HG02852 (cell line): Measurements from ENCODE around the gene VMP1.
"Not testable (repeated sequence)": the region's sequence is repeated elsewhere in the genome, so short reads cannot be mapped to it uniquely, and the experiment has no call there.

Experiments
- ATAC-seq: cut with Tn5 transposase; IDR thresholded peaks from one replicate; pipeline ENCODE4 v1.9.1; 2021; ENCODE audit warnings: mild to moderate bottlenecking, moderate library complexity; ENCODE audit not compliant: unreplicated experiment

Gene VMP1

DNA sequence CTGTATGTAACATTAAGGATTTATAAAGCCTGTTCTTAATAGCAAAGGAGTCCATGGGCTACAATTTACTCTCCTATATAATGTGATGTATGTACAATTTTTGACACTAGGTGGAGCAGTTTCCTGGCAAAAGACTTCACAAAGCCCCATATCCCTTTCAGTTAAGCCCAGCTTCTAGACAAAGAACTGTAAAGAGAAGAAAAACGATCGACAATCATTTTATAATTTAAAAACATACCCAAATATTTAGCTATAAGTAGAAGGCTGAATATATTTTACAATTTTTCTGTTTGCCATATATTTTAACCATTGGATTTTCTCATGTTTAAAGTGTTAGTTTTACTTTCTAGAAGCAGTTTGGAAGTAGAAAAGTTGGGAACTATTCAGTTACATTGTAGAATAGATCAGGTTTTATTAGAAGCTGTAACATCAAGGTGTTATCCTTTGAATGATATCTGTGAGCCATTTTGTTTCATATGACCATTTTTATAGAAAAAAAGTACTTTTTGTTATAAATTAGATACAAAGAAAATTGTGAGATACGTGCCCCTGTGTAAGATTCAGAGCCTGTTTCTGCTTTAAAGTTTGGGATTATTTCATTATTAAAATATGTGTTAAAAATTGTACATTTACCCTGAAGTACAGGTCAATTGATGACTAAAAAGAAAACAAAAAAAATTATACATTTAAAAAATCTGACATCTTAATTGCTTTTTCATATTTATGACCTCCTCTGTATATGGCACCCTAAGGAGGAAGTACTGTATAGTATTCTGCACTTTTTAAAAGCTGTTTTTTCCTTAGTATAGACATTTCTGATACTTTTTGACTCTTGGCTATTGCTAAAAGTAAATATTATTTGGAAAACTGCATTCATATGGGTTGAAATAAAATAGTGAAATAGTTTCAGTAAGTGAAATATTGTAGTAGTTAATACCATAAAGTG lies 46.3 kb downstream of the VMP1 start:
- no peak for ATAC-seq

DNA sequence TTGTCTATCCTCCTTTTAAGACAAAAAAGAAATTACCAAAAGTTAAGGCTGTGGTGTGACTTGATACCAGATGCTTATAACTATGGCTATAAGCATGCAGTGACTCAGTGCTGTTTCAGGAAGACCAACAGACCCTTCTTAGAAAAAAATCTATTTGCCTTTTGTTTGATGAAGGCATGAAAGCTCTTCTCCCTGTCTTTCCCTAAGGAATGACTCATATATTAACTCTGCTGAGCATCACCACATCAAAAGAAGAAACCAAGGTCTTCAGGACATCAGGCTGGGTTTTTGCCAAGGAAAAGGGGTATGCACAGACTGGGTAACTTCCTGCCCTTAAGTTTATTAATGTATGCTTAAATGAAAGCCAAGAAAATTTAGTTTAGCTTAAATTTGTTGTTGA lies 47.1 kb downstream of the VMP1 start:
- no peak for ATAC-seq

DNA sequence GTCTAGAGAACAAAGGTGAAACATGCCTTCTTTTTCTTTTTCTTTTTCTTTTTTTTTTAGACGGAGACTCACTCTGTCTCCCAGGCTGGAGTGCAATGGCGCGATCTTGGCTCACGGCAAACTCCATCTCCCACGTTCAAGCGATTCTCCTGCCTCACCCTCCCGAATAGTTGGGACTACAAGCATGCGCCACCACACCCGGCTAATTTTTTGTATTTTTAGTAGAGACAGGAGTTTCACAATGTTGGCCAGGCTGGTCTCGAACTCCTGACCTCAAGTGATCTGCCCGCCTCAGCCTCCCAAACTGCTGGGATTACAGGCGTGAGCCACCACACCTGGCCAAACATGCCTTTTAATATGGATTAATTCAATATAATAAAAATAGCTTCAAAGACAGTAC lies 47.6 kb downstream of the VMP1 start:
- not testable (repeated sequence) for ATAC-seq

DNA sequence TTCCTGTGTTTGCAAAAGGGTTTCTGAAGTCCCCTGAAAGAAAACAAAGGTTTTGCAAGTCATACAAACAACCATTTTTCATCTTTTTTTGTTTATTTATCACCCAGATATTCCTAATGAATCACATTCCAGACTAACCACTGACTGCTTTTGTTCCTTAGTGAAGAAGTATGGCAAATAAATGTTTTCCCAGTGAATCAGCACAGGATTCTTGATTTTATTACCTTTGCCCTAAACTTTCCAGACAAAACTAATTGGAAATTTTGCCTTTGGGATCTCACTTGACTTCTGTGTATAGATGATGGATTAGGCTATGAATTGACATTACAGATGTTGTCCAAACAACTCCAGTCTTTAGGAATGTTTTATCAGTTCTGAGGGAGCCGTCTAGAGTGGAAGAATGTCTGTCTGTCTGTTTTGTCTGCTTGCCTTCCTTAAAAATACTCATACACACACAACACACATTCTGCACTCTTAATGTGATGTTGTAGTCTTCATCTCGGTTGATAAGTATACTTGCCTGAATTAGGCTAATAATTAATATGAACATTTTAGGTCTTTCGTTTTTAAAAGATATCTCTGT lies 48.9 kb downstream of the VMP1 start:
- no peak for ATAC-seq

DNA sequence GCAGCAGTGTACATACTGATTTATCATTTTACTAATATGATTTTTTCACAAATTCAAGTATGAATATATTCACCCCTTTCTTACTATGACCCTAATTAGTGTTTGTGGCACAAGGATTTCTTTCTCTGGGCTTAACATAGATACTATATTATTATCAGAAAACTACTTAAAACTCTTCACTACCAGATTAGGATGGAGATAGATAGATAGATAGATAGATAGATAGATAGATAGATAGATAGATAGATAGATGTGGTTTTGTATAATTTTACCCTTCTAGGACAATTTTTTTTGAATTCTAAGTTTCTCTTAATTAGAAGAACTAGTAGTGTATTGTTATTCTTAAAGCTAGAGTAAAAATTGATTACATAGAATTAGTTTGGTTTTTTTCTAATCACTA lies 49.6 kb downstream of the VMP1 start:
- ATAC-seq: no peak

DNA sequence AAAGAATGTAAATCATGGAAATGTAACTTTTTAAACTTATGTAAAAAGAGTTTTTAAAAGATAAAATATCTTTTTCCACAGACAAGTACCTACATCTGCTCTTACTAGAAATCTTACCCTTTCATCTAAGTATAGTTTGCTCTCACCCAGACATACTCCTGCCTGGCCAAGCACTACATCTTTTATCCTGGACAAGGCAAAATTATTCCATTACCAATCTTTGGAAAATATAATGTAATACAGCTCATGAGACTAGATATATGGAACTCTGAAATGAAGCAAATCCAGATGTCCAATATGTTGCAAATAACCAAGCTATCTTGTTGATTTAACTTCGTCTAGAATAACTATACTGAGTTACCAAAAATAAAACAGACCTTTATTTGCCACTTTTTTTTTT lies 50.0 kb downstream of the VMP1 start:
- ATAC-seq: no peak

DNA sequence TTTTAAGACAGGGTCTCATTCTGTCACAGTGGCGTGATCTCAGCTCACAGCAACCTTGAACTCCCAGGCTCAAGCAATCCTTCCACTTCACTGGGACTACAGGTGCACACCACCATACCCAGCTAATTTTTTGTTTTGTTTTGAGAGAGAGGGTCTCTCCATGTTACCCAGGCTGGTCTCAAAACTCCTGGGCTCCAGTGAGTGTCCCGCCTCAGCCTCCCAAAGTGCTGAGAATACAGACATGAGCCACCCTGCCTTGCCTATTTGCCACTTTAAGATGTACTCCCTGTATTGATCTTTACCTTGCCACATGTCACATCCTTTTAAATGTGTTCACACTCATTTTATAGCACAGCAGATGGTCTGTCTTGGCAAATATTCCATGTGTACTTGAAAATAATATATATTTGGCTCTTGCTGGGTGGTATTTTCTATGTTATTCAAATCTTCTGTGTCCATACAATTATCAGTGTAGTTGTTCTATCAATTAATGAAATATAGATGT lies 50.5 kb downstream of the VMP1 start:
- no peak for ATAC-seq

DNA sequence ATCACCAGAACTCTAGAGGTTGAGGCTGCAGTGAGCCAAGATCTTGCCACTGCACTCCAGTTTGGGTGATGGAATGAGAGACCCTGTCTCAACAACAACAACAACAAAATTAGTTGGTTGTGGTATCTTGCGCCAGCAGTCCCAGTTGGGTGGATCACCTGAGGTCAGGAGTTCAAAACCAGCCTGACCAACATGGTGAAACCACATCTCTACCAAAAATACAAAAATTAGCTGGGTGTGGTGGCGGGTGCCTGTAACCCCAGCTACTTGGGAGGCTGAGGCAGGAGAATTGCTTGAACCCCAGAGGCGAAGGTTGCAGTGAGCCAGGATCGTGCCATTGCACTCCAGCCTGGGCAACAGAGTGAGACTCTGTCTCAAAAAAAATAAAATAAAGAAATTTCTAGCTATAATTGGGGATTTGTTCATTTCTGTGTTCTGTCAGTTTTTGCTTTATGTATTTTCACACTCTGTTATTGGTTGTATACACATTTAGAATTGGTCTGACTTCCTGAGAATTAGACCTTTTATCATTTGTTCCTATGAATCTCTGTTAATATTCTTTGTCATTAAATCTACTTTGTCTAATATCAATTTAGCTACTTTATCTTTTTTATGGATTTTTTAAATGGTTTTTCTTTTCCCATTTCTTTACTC lies 51.7 kb downstream of the VMP1 start:
- not testable (repeated sequence) for ATAC-seq

DNA sequence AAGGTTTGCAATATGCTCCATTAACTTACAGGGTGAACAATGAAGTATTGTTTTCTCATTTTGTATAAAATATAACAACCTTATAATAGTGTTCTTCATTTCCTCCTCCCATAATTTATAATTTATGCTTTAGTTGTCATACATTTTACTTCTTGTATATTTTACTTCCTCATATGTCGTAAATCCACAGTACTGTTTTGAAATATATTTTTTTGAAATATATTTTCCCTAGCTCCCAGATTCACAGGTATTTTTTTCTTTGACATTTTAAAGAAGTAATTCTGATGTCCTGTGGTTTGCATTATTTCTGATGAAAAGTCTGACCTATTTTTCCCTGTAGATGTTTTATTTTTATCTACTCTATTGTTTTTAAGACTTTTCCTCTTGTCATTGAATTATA lies 52.7 kb downstream of the VMP1 start:
- no peak for ATAC-seq

DNA sequence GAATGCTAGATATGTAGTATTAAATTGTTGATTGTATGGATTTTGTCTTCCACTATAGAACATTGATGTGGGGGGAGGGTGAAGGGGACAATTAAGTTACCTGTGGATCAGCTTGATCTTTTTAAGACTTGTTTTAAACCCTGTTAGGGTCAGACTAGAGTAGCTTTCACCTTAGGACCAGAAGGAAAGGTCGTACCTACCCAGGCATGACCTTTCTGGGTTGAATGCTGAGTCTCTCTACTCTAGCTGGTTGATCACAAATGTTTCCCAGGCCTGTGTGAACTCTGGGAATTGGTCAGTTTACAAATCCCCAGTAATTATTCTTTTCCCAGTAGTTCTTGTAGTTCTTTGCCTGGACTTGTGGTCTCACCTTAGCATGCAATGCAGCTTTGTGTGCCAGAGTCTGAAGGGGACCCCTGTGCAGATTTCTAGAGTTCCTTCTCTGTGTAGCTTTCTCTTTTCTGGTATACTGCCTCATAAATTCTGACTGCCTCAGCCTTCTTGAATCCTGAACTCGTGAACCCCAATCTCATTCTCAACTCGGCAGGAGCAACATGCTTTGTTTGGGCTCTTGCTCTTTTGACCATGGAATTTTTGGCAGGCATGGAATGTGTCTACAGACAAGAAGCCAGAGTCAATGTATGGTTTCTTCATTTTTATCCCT lies 54.1 kb downstream of the VMP1 start:
- ATAC-seq: no peak

DNA sequence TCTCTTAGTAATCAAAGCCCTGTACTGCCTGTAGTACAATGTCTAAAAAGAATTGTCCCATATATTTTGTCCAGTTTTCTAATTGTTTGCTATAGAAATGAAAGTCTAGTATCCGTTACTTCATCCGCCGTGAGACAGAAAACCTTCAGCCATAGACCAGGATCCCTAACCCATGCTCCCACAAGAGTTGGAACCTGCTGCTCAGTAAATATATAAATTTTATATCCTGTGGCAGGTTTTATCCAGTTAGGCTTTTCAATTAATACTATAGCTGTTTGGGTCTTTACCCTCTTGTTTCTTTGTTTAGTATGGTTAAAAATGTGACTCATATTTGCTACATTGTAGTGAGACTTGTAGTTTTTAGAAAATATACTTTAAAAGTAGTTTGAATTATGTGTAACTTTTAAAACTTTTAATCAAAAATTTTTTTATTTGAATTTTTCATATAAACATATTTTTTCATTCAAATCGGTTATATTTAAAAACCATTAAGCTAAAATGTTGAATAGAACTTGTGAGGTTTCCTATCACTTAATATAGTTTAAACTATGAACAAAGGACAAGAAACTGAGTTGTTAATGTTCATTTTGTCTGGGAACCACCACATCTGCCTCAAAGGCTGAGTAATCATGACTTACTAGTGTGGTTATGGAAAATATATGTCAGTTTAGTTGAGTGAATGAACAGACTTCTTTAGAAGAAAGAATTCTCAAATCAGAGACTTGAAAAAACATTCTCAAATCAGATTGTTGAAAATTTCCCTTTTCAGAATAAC lies 54.8 kb downstream of the VMP1 start:
- no peak for ATAC-seq

DNA sequence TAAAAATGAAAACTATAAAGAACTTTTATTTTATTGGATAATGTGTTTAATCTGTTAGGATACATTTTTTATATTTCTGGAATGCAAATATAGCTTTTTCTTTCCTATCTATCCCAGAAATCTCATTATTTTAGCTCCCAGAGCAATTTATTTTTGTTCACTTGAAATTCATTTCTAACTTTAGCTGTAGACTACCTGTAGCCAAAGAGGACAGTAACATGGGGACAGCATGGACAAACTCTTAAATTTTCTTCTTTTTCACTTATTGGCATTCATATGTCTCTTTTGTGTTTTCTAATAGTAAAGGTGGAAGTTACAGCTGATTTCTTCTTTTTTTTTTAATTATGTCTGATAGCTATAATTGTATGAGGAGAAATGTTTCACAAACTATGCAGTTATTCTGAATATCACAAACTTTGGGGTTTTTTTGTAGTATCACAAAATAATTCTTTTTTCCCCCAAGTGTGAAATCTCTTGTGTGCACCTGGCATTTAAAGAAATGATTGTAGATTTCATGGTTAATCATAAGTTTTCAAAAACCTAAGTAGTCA lies 55.4 kb downstream of the VMP1 start:
- no peak for ATAC-seq

DNA sequence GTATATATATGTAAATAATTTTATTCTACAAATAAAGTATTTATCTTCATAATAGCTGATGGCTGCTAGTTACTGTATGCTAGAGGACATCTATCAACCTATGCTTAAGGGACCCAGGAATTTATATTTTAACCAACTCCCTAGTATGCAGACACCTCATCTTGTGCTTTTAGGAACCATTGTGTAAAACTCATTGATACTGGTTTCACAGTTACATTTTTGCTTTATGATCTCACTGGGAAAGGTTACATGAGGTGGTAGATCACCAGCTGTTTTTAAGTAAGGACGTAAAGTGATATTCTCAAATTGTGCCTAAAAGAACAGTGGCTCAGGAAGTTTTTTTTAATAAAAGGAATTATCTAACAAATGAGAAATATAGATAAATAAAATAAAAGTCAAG lies 56.4 kb downstream of the VMP1 start:
- no peak for ATAC-seq

DNA sequence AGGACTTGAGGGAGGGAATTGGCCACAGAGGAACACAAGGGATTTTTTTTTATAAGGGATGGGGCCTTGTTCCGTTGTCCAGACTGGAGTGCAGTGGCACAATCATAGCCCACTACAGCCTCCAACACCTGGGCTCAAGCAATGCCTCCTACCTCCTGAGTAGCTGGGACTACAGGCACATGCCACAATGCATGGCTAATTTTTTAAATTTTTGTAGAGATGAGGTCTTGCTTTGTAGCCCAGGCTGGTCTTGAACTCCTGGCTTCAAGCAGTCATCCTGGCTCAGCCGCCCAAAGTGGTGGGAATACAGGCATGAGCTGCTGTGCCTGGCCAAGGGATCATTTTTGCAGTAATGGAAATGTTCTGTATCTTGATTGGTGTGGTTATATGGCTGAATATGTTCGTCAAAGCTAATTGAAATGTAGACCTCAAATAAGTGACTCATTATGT lies 56.9 kb downstream of the VMP1 start:
- ATAC-seq: no peak

DNA sequence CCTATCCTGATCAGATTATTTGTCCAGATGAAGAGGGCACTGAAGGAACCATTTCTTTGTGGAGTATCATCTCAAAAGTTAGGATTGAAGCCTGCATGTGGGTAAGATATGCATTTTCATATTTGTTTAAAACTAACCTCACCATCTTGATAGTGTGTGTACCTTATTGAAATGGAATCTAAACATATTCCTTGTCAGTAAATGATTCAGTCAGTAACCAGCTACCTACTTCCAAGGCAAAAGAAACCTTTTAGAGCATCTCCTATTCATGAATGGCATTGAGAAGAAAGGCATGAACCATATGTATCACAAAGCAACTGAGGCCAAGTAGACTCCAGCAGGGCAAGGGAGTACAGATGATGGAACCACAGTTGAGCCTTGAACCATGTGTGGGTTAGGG lies 57.6 kb downstream of the VMP1 start:
- no peak for ATAC-seq

DNA sequence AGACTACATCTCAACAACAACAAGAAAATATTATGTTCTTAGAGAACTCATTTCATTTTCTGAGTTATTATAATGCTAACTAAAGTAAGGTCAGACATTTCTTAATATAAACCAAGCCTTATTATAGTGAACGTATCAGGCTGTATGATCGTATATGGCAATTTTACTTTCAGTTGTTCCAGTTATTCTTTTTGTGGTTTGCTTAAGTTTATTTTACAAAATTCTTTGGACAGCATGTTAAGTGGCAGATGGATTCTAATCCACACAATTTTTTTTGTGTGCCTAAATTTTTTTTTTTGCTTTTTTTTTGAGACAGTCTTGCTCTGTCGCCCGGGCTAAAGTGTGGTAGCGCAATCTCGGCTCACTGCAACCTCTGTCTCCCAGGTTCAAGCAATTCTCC lies 59.0 kb downstream of the VMP1 start:
- ATAC-seq: no peak

DNA sequence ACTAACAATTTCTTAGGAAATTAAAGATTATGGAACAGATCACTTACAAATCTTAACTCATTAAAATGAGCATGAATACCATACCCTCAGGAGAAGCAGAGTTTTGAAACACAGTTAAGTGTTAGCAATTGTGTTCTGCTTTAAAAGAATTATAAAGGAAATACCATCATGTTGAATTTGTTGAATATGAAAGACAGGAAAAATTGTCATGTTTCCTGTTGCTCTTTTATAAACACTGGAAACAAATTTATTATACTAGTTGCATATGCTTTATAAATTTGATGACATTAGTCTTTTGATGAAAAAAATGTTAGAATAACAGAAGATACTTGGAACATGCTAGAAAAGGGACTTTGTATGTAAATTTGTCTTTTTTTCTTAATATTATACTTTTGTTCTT lies 59.7 kb downstream of the VMP1 start:
- ATAC-seq: no peak

DNA sequence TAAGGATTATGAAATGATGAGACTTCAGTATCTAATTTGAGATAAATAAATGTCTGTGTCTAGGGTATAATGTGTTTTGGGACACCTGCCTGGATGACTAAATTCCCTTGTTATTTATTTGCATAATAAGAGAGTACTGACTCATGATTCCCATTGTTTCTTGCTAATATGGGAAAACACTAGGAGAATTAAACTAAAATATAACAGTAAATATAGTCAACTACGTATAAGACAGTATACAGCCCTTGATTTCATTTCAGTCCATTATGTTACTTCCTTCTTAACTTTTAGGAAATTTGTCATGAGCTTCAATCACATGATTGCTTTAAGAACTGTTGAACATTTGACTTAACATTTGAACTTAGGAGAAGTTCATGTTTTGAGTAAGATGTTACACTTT lies 62.4 kb downstream of the VMP1 start:
- ATAC-seq: no peak

DNA sequence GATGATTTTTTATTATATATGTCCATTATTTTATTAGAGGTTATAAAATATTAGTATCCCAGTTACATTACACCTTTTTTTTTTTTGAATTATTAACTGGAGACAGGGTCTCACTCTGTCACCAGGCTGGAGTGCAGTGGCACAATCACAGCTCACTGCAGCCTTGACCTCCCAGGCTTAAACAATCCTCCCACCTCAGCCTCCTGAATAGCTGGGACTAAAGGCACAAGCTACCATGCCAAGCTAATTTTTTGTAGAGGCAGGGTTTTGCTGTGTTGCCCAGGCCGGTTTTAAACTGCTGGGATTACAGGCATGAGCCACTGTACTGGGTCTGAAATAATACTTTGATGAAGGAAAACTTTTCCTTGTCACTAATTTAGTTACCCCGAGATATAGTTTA lies 63.6 kb downstream of the VMP1 start:
- ATAC-seq: no peak

DNA sequence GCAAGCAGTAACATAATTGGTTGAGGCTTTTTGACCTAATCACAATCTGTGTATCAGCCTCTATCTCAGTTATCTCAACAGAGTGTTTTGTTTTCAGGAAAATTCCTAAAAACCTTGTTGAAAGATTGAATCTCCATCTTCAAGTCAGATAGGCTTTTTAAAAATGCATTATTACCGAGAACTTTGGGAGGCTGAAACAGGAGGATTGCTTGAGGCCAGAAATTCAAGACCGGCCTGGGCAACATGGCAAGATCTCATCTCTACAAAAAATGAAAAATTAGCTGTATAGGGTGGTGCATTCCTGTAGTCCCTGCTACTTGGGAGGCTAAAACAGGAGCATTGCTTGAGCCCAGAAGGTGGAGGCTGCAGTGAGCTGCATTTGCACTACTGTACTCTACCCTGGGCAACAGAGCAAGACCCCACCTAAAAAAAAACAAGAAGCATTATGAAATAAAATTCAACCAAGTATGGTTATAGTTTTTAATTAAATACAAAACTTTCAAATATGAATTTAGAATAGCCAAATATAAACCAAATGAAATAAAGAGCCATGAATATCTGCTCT lies 68.4 kb downstream of the VMP1 start:
- no peak for ATAC-seq
